Astrocyte (in vitro differentiated cells and primary cell): ENCODE measurements around the gene NOTCH2.

Experiments used
- CTCF ChIP-seq: IDR thresholded peaks from 2 replicates; pipeline ENCODE4 v1.5.1; 2011; ENCODE audit warnings: low read depth, mild to moderate bottlenecking, inconsistent platforms, low read length, moderate library complexity; ENCODE audit not compliant: insufficient read depth
- EZH2 ChIP-seq: IDR thresholded peaks from 2 replicates; pipeline ENCODE4 v1.6.1; 2012; ENCODE audit warnings: mild to moderate bottlenecking, low read length, inconsistent platforms; ENCODE audit not compliant: insufficient read depth

DNA sequence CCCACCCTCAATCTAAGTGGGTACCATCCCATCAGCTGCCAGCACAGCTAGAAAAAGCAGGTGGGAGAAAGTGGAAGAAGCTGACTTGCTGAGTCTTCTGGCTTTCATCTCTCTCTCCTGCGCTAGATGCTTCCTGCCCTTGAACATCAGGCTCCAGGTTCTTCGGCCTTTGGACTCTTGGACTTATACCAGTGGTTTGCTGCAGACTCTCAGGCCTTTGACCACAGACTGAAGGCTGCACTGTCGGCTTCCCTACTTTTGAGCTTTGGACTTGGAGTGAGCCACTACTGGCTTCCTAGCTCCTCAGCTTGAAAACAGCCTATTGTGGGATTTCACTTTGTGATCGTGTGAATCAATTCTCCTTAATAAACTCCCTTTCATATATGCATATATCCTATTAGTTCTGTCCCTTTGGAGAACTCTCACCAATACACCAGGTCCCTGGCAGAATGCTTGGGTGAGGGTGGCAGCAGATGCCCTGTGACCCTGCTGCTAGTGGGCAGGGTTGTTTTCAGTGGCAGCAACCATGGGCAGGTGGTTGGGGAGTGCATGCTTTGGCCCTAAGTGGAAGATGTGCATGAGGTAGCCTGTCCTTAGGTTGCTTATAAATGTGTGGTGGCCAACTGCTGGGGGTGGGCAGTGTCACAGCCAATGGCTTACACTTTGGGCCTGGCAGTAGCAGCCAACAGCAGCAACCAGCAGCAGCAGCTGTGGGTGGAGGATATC, 162.4 kb downstream of the NOTCH2 start:
- TF ChIP-seq EZH2, result no peak
- TF ChIP-seq CTCF, result no peak
